DMS53 (cell line): ENCODE measurements around the gene GRIN2B.

Experiments
- DNase-seq: peaks from one replicate; lab custom pipeline; 2025; lab: John Stamatoyannopoulos, UW

The GRIN2B gene

DNA sequence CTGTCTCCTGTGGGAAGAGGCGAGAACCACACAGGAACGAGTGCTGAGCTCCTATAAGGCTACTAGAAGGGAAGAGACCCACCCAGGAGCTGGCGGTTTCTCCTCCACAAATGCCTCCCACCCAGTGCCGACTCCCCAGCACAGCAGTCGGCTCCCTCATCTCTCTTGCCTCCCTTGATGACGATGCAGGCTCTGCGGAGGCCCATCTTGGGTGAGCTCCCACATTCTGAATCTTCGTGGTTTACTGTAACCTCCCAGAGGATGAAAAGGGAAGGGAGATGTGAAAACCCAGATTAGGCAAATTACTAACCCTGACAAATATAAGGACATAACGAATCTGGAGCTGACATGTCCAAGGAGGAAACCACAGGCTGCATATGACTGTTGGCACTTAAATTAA is 23.8 kb downstream of the GRIN2B start:
- DNase-seq = no peak

DNA sequence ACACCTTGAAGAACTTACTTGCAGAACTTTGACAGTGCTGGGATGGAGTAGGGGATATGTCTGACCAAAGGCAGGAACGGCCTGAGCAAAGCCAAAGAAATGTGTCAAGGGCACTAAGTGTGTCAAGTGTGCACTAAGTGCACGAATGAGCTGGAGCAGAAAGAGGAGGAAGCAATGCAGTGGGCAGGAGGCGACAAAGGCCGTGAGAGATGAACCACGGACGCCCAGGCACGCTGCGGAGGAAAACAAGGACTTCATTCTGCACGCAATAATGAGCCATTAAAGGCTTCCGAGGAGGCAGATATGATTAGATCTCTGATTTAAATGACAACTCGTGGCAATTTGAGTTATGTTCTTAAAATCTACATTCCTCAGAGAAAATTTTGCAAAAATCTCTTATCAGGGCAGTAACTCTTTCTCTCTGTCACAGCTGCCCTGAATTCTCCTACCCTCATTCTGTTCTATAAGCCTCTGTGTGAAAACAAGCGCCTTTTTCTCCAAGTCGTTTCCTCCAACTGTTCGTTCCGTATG is 25.3 kb downstream of the GRIN2B start:
- DNase-seq = no peak

DNA sequence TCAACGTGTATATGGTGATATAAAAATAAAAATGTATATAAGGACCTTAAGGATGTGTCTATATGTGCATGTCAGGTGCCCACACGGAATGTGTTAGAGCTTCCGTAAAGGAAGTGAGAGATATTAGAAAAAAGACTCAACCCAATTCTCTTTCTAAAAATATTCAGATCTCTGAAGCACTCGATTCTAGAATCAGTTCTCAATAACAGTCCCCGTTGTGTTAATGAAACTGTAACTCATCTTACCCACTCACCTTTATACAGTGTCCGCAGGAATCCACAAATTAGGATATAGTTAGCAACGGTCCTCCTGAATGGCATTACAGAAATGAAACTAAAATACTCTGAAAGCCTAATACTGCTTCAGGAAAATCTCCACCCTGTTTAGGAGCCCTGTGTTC is 29.3 kb downstream of the GRIN2B start:
- no peak for DNase-seq

DNA sequence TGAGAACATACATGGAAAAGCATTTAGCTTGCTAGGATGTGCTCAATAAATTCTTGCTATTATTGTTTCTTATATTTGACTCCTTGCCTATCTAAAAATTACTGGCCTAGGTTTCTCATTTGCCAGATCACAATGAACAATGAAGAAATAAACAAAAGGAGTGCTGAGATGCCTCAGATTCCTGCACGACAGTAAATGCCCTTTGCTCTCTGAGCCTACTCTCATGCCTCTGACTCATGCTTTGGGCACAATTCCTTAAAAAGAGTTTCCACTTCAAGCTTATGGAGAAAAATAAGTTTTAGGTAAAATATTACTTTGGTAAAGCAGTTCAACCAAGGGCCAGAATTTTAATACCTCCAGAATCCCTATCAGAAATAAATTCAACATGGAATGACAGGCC is 30.9 kb downstream of the GRIN2B start:
- DNase-seq = peak; percentile 62

DNA sequence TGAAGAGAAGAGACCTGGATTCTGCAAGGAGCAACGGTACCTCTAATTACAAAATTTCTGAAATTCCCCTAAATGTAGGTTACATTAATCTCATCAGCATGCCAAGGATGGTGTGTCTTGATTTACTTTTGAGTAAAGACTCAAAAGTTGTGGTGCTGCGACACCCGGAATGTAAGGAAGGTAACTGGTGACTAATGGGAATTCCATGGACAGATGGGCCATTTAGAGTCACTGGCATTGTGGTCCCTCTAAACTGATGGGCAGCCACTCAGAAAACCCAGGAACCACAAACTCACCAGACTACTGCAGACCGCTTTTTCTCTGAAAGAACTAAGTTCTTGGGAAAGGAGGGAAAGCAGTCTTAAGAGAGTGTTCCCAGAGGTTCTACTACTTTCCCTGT is 32.8 kb downstream of the GRIN2B start:
- no peak for DNase-seq

DNA sequence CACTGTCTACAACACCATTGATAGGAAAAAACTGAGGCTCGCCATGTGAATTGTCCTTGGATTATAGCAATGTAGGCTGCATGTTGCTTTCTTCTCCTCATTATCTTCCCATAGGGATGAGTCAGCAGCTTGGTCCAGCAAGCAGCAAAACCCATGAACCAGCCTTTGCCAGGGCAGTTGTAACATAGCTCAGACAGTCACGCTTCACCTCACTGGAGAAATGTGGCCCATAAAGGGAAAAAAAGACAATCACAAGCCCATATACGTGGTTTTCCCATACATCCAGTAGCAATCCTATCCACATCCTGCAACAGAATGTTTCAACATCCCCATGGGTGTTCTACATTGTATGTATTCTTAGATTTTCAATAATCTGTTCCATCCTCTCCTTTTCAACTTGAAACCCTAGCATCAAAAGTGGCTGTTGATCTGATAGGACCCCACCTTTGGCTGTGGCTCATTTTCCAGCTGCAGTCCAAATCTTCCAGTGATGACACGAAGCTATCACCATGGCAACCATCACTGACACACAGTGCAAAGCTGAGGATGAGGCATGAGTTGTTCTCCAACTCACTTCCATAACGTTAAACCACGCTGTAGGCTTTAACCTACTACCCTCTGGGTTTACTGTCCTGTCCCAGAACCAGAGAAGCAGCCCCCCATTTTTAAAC is 34.0 kb downstream of the GRIN2B start:
- peak; percentile 83 for DNase-seq

DNA sequence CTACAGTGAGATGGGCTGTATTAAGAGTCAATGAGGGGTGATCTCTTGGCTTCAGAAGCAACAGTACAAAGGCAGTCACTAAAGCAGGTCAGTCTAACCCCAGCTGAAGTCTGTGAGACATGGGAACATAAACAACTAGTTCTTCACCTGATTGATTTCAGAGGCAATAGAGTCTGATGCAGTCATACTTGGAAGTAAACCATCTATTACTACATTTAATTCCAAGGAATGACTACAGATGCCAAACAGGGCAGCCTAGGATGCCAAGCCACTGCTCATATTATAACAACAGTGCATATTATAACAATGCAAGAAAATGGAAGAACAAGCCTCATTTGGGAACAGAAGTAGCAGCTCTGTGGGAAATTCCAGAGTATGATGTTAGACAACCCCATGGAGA is 35.8 kb downstream of the GRIN2B start:
- DNase-seq = no peak

DNA sequence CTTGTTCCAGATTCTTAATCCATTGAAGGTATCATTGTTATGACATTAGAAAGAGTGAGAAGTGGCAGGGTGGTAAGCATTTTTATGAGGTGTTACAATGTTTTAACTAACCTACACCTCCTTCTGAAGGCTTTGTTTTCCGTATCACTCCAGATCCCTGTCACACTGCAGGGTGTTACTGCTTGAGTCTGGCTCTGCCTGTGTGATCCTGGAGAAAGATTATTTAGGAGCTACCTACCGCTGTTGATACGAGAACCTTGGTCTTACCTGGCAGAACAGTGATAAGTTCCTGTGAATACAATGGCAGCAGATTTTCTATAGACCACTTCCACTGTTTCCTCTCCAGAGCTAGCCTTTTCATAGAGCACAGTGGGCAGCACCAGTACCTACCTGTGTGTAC is 36.2 kb downstream of the GRIN2B start:
- DNase-seq = no peak

DNA sequence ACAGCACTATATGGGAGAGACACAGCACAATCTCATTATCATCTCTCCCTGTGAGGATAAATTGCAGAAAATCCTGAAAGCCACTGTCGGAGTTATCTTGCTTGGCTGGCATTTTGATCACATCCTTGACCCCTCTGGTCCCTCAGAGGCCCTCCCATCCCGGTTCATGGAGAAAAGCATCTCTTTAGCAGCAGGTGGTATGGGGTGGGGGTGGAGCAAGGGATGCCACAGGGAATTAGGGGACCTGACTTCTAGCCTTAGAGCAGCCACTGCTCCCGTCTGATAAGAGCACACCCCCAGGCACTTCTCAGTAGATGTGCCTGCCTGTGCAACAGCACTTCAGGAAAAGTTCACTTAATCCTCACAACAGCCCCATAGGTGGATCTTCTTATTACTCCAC is 38.6 kb downstream of the GRIN2B start:
- DNase-seq = peak; percentile 76

DNA sequence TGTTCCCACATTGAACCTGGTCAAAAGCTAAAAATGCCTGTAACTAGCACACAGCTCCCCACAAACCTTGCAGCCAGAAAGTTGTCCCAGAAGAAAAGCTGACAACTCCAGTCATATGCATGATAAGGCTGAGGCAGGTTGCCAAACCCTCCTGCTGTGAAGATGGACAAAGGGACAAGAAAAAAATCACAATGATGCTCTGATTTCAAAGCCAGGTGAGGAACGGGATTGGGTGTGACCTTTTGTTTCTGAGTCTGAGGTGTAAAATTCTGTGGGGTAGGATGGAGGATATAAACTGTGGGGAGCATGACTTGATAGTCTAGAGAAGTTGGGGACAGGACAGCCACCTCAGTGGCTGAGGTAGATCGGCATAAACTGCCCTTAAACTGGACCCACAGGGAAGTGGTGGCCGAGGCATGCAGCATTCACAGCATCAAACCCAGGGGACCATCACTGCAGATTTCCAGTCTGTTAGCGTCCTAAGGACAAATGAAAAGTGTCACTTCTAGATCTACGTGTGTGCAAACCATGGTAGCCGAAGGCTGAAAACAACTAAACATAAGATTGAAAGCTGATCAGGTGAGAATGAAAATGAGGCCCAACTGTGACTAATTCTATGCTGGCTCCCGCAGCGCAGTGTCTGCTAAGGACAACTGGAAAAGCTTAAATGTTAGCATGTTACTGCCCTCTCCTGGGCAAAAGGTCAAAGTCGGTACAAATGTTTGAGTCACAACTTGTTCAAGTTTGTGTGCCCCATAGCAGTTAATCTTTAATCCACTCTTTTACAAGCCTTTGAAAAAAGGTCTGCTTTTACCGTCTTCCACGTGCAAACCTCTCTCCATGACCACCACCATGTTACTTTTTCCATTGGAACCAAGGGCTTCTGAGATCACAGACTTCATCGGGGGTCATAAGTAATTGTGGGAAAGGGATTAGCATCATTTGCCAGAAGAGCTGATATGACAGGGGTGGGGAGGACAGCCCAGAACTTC is 39.8 kb downstream of the GRIN2B start:
- DNase-seq = peak; percentile 99

DNA sequence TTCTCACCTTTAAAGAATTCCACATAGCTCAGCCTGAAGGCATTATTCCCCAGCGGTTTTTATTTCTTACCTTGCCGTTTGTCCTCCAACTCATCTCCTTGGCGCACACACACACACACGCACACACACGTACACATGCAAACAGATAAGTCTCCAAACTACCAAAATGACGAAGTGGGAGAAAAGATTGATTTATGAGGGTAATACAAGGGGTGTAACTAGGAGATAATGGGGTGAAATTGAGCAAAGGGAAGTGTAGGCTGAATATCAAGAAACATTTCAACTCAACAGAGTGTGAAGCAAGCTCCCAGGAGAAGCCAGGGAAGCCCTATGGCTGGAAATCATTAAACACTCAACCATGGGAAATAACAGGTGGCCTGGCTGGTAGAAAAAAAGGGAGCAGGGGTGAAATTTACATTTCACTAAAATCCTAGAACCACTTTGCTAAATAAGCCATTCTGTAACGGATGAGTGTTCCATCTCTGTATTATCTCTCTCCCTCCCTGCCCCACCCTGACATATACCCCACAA is 41.0 kb downstream of the GRIN2B start:
- DNase-seq = peak; percentile 69

DNA sequence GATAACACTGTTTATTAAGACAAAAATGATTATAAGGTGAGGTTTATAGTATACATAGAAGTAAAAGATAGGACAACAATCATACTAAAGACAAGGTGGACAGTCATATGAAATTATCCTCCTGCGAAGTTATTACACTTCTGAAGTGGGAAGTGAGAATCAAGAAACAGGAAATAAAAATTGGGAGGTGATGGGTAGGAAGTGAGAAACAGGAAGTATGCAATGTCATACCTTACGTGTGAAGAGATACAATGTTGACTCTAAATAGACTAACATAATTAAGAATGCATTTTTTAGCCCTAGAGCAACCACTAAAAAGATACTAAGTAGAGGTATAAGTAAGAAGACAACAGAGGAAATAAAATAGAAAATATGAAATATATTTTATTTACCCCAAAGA is 43.7 kb downstream of the GRIN2B start:
- no peak for DNase-seq

DNA sequence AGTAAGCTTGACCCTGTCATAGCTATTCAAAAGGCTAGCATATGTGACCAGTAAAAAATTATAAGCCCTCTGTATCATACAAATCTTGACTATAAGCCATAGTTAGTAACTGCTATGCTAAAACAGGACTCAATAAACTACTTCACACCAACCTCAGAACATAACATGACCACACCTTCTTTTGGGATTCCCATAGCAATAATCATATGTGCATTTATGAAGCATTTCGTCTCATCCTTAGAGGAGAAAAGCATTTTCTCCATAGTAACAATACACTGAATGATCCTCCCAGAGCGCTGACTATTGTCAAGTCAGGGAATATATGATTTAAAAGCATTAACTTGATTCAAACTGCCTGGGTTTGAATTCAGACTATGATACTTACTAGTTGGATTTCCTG is 46.2 kb downstream of the GRIN2B start:
- DNase-seq = no peak
